ENCODE results near the gene CGN.

Gene CGN

GRCh38 chr1:151529211-151529702 is 18.1 kb downstream of the CGN start:
- no peak for DNase-seq

DNA sequence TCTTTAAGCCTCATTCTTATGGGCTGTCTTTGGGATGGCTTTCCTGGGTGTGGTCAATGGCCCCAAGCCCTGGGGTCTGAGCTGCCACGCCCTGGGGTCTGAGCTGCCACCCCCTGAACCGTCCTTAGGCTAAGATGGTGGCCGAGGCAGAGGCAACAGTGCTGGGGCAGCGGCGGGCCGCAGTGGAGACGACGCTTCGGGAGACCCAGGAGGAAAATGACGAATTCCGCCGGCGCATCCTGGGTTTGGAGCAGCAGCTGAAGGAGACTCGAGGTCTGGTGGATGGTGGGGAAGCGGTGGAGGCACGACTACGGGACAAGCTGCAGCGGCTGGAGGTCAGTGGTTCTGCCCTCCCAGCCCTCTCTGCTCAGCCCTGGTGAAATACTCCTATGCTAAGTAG is 18.6 kb downstream of the CGN start:
- no peak for DNase-seq

DNA sequence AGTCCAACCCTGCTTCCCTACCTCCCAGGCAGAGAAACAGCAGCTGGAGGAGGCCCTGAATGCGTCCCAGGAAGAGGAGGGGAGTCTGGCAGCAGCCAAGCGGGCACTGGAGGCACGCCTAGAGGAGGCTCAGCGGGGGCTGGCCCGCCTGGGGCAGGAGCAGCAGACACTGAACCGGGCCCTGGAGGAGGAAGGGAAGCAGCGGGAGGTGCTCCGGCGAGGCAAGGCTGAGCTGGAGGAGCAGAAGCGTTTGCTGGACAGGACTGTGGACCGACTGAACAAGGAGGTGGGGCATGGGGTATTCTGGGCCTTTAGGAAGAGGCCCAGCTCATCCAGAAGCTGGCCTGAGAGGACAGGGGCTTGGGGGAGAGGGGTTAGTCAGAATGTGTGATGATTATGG is 19.3 kb downstream of the CGN start:
- DNase-seq, result no peak

DNA sequence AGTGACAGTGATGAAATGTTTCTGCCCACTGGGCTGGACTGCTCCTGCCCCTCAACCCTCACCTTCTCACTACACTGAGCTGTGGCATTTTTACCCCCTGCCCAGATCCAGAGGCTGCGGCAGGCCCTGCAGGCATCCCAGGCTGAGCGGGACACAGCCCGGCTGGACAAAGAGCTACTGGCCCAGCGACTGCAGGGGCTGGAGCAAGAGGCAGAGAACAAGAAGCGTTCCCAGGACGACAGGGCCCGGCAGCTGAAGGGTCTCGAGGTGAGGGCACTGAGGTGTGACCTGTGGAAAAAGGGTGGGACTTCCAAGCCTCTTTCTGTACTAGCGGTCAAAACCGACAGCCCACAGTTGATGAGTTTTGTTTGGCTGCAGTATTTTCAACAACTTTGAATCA is 22.7 kb downstream of the CGN start:
- DNase-seq, result no peak

GRCh38 chr1:151534662-151535278 is 23.6 kb downstream of the CGN start:
- DNase-seq, result peak; percentile 54

GRCh38 chr1:151535326-151536271 is 24.4 kb downstream of the CGN start:
- peak; percentile 12 for DNase-seq

GRCh38 chr1:151536499-151536898 is 25.3 kb downstream of the CGN start:
- DNase-seq, result peak; percentile 38

GRCh38 chr1:151537112-151537511 is 25.9 kb downstream of the CGN start:
- peak; percentile 98 for DNase-seq

DNA sequence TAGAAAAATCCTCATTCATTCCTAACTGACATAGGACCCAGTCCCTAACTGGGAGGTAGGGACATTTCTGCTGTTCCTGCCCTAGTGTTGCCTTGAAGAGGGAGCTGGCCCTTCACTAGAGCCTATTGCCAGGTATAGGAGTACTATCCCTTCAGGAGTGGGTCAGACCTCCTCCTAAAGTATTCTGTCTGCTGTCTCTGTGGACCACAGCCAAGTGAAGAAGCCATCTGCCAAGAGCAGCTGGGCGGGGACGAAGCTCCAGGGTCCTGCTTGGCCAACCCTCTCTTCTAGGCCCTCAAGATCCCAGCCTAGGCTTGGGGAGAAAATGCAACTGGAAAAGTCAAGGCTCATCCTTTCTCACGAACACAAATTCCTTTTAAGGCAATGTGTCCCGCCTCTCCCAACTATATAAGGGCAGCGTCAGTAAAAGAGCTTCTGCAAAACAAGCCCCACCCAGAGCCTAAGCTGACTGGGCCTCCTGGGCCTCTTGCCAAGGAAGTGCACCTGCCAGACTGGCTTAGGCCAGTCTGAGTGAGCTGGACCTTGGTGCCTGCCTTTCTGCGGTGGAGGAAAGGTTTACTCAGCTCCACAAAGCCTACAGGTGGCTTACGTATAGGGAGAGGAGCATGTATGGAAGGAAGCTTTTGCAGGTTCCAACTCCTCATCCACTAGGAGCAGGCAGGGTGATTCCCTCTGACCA is 28.3 kb downstream of the CGN start:
- peak; percentile 99 for DNase-seq

GRCh38 chr1:151540021-151540981 is 29.1 kb downstream of the CGN start, which contains the start of gene TUFT1:
TSS of gene TUFT1 (plus strand) at chr1:151540309. CDS start at chr1:151540367, 58 bp downstream.
- DNase-seq, result peak; percentile 91

DNA sequence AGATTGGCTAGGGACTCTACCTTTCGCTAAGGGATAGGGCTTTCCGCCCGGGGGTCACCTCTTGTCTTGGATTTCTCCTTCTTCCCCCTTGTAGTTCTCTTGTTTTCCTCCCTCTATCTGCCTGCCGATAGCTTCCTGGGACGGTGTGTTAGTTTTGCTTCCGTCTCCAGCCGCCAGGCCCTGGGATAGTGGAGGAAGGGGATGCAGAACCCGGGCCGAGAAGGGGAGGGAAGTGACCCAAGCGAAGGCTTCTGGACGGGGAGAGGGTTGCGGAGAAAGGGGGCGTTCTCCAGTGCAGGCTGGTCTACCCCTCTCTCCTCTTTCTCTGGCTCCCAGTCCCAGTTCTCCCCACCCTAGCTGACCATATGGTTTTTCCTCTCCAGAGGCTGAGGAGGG is 29.8 kb downstream of the CGN start:
- no peak for DNase-seq

DNA sequence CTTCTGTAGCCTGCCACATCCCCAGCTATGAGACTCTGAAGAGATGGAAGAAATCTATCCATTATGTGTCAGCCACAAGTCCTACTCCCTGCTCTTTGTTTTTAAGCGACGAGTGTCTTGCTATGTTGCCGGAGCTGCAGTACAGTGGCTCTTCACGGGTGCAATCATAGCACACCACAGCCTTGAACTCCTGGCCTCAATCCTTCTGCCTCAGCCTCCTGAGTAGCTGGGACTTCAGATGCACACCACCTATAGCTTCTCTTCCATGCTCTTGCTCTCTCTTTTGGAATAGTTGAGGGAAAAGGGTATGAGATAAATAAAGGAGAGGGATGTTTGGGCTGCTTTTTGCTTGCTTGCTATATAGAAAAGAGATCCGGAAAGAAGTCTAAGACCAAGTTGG is 30.6 kb downstream of the CGN start:
- DNase-seq, result no peak

DNA sequence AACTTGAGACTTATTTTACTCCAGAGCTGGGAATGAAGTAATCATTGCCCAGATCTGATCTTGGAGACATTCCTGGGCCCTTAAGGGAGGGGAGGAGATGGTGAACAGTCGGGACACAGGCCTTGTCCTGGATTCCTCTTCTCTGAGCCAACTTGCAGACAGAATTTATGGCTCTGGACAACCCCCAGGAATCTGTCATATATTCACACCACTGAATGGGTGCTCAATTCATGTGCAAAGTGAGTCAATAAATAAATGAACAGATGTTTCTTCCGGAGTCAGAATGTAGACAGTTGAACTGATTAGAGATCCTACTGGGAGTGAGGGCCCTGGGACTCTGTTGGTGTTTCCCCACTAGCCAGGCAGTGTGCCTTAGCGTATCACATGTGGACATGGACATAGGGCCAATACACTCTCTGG is 31.5 kb downstream of the CGN start:
- DNase-seq, result peak; percentile 73

DNA sequence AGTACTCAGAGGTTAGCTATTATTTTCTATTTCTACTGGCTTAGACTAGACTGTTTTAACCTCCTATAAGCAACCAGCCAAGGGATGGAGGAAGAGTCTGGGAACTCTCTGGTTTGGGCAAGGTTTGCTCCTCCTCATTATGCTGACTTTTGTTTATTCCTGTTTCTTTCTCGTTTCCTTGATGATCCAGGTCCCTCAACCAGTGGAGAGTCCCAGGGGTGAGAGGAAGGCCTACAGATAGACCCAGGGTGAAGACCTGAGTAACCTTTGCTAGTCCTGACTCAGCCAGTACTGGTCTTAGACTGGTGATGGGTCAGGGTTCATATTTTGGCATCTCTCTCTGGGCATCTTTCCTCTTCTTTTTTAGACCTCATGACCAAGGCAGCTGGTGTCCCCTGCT is 34.4 kb downstream of the CGN start:
- peak; percentile 9 for DNase-seq

- no peak for DNase-seq
Measured at GRCh38 chr1:151546011-151546925, 35.1 kb downstream of the CGN start.

DNA sequence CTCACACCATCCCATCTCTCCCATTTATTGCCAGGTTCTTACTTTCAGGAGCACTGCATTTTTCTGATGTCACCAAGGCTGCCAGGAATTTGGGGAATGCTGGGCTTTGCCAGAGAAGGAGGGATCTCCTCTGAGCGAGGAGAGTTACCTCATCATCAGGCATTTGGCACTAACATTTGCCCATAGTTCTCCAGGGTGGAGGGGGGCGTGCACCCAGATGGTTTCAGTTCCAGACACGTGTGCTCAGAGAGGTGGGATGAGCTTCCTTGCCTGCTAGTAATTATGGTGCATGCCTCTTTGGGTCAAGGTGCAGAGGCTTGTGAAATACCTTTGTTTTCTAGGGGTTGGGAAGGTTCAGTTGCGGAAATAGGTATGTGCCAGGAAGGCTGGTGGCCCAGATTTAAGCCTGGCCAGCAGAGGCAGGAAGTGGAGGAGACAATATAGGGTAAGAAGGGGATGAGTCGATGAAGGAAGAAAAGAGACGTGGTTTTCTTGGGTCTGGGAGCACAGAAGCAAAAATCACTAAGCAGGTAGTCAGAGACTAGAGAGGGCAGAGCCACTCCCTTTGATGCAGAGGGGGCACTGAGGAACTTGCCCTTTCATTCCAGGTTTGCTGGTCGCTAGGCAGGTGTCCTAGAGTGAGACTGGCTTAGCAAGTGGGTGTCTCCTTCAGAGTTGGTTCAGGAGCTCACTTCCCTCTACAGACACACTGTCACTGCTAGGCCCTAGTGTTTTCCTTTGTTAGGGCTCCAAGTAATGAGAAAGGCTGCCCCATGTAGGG is 36.1 kb downstream of the CGN start:
- peak; percentile 98 for DNase-seq

- no peak for DNase-seq
Measured at GRCh38 chr1:151547900-151548230, 36.7 kb downstream of the CGN start.

DNA sequence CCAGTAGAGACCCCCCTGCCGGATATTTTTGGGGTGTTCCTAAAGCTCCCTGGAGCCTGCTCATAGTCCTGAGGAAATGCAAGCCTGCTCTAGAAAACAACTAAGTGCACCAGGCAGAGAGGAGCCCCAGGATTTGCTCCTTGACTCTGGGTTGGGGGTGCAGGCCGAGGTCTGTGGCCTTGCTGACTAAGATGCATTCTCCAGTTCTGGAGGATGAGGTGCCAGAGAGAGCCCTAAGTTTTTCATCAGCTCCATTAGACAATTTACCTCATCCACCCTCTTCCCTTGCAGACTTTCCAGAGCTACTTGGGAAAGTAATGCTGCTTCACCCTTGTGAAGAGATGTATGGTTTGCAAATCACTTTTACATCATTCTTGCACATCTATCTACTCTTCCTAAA is 38.0 kb downstream of the CGN start:
- DNase-seq, result peak; percentile 57

- peak; percentile 13 for DNase-seq
Measured at GRCh38 chr1:151553659-151554058, 42.5 kb downstream of the CGN start.

- no peak for DNase-seq
Measured at GRCh38 chr1:151556052-151556451, 44.9 kb downstream of the CGN start.
